Caco-2 (cell line): ENCODE measurements around the gene GP1BB. TPM values are rescaled to one million over a fixed set of nuclear protein-coding genes. Genes with fewer than 3 reads are reported as not detected.

Experiments used
- BruUV-seq: library from RNA; stranded (reverse); fragments of 400-500 nt; replicated peaks from 2 replicates; lab custom pipeline; 2021; lab: Mats Ljungman, UMichigan
- CTCF ChIA-PET: fragments of 300-600 bp; sonication (Branson Sonifier 250); formaldehyde crosslinking; loops from one replicate; lab custom pipeline; 2022; ENCODE audit warnings: antibody characterized with exemption; lab: Charles Lee
- POLR2A ChIA-PET: fragments of 300-600 bp; sonication (Branson Sonifier 250); formaldehyde crosslinking; loops from one replicate; lab custom pipeline; 2022; ENCODE audit warnings: antibody characterized with exemption; lab: Charles Lee
- DNase-seq, 2 experiments: peaks; one replicate each; pipeline versions ENCODE4 v3.0.0 to v3.0.0-alpha.2; 2020 to 2022
- H3K27me3 ChIP-seq: replicated peaks from 2 replicates; pipeline ENCODE4 v1.6.0; 2011; ENCODE audit warnings: low read length; ENCODE audit not compliant: control insufficient read depth, insufficient read depth
- H3K36me3 ChIP-seq: 2 replicates; pipeline ENCODE4 v1.5.1; 2011; ENCODE audit warnings: low read length; ENCODE audit not compliant: control insufficient read depth, insufficient read depth
- H3K4me1 ChIP-seq: fragments of 250-450 bp; sonication (Bioruptor Pico); 2 replicates; pipeline ENCODE4 v1.5.1; 2020; ENCODE audit warnings: mild to moderate bottlenecking
- H3K4me3 ChIP-seq: 2 replicates; pipeline ENCODE4 v1.5.1; 2011; ENCODE audit warnings: low read depth, mild to moderate bottlenecking, control low read depth, low read length
- H3K9me3 ChIP-seq: fragments of 250-450 bp; sonication (Bioruptor Pico); 2 replicates; pipeline ENCODE4 v1.5.1; 2020; ENCODE audit warnings: mild to moderate bottlenecking, moderate library complexity
- H3K27ac Mint-ChIP-seq: one replicate; pipeline ENCODE4 v1.8.0; 2022; ENCODE audit warnings: mixed read lengths; ENCODE audit not compliant: unreplicated experiment
- H3K27me3 Mint-ChIP-seq: one replicate; pipeline ENCODE4 v1.8.0; 2022; ENCODE audit warnings: mixed read lengths; ENCODE audit not compliant: insufficient read depth, unreplicated experiment
- H3K36me3 Mint-ChIP-seq: one replicate; pipeline ENCODE4 v1.8.0; 2022; ENCODE audit warnings: mild to moderate bottlenecking, mixed read lengths; ENCODE audit not compliant: insufficient read depth, unreplicated experiment
- H3K4me1 Mint-ChIP-seq: one replicate; pipeline ENCODE4 v1.8.0; 2022; ENCODE audit warnings: low read depth, mixed read lengths; ENCODE audit not compliant: unreplicated experiment
- H3K4me3 Mint-ChIP-seq: one replicate; pipeline ENCODE4 v1.8.0; 2022; ENCODE audit warnings: mild to moderate bottlenecking, moderate library complexity, mixed read lengths; ENCODE audit not compliant: unreplicated experiment
- H3K9me3 Mint-ChIP-seq: one replicate; pipeline ENCODE4 v1.8.0; 2022; ENCODE audit warnings: mixed read lengths; ENCODE audit not compliant: unreplicated experiment
- CTCF ChIP-seq, 2 experiments: fragments of 200-600 bp in 1 of 2; IDR thresholded peaks; 1 replicate in 1 of 2; 2 replicates in 1 of 2; pipeline versions ENCODE4 v1.5.1 to v1.8.0; 2011 to 2022; ENCODE audit warnings: antibody characterized with exemption in 1 of 2, control low read depth in 1 of 2, inconsistent platforms in 1 of 2, low read depth in 1 of 2, low read length in 1 of 2, mild to moderate bottlenecking in 1 of 2, moderate library complexity in 1 of 2; ENCODE audit not compliant: insufficient read depth in 1 of 2, severe bottlenecking in 1 of 2, unreplicated experiment in 1 of 2
- intact Hi-C: fragments of 100-400 bp; cut with micrococcal nuclease; formaldehyde crosslinking; loops from one replicate; pipeline ENCODE4 v1.10.0; 2022; ENCODE audit not compliant: unreplicated experiment
- total RNA-seq: library from RNA; stranded (reverse); gene quantifications from 2 replicates; pipeline ENCODE4 v1.2.3, GENCODE V29; 2022

The GP1BB gene
- total RNA-seq, 1 experiment from 2014 or later: 1.0 TPM

- Mint-ChIP-seq H3K27ac (no peak overlapping the region), H3K4me3 (no peak overlapping the region), H3K9me3 (no peaks in the 10 kb centered on the region), H3K27me3 (no peaks in the 10 kb centered on the region), H3K36me3 (no peaks in the 10 kb centered on the region), H3K4me1 (peaks cover 6% of the 10 kb centered on the region)
- TF ChIP-seq CTCF (IDR thresholded peaks at IDR 0.05; ENCODE audit: insufficient read depth in 1 of 2, low read depth in 1 of 2, low read length in 1 of 2, severe bottlenecking in 1 of 2, unreplicated experiment in 1 of 2): peak in 1 of 2 experiments; percentile 22
- peaks cover 26% of the 10 kb centered on the region for H3K4me1 ChIP-seq
- no peak for DNase-seq
- no peaks in the 10 kb centered on the region; the same call in 1 of the 2 replicates for H3K27me3 ChIP-seq
- BruUV-seq: no TSS peak
- ChIA-PET POLR2A (no interaction called here), CTCF (interaction anchor here (0.6 to 1.6 kb wide), 2 partner anchors 9 to 23 kb away, joined by 3 to 7 read pairs; no protein-coding TSS in a partner anchor)
- no peaks in the 10 kb centered on the region for H3K9me3 ChIP-seq
- intact Hi-C loops: loop anchor here (1.0 kb wide), 1 partner anchor 23 kb away; no protein-coding TSS in a partner anchor
- no peaks in the 10 kb centered on the region for H3K36me3 ChIP-seq
- no peak overlapping the region for H3K4me3 ChIP-seq
Observed at GRCh38 chr22:19753090-19753842, 29.9 kb downstream of the GP1BB start.

- Mint-ChIP-seq H3K4me1 (peaks cover 6% of the 10 kb centered on the region), H3K36me3 (no peaks in the 10 kb centered on the region), H3K9me3 (no peaks in the 10 kb centered on the region), H3K27ac (no peak overlapping the region), H3K4me3 (no peak overlapping the region), H3K27me3 (no peaks in the 10 kb centered on the region)
- Histone ChIP-seq H3K36me3 (no peaks in the 10 kb centered on the region), H3K4me3 (no peak overlapping the region), H3K9me3 (no peaks in the 10 kb centered on the region), H3K4me1 (peaks cover 26% of the 10 kb centered on the region), H3K27me3 (no peaks in the 10 kb centered on the region; the same call in 1 of the 2 replicates)
- ChIA-PET CTCF (interaction anchor here (0.6 to 1.6 kb wide), 2 partner anchors 8 to 24 kb away, joined by 3 to 7 read pairs; no protein-coding TSS in a partner anchor), POLR2A (no interaction called here)
- DNase-seq: no peak
- BruUV-seq: no TSS peak
- no peak for TF ChIP-seq CTCF (IDR thresholded peaks at IDR 0.05; ENCODE audit: insufficient read depth in 1 of 2, low read depth in 1 of 2, low read length in 1 of 2, severe bottlenecking in 1 of 2, unreplicated experiment in 1 of 2)
- intact Hi-C loops: loop anchor here (1.0 kb wide), 1 partner anchor 24 kb away; no protein-coding TSS in a partner anchor
Observed at GRCh38 chr22:19753996-19754700, 30.8 kb downstream of the GP1BB start.

- H3K4me1 ChIP-seq: peaks cover 26% of the 10 kb centered on the region
- H3K4me1 Mint-ChIP-seq: peaks cover 9% of the 10 kb centered on the region
- no peaks in the 10 kb centered on the region for H3K36me3 ChIP-seq
- H3K9me3 ChIP-seq: no peaks in the 10 kb centered on the region
- no peak overlapping the region for H3K27ac Mint-ChIP-seq
- DNase-seq: no peak
- H3K36me3 Mint-ChIP-seq: no peaks in the 10 kb centered on the region
- no peak overlapping the region for H3K4me3 ChIP-seq
- intact Hi-C loops: no loop called here
- BruUV-seq: no TSS peak
- H3K27me3 ChIP-seq: no peaks in the 10 kb centered on the region; the same call in 1 of the 2 replicates
- H3K27me3 Mint-ChIP-seq: peaks cover under 1% of the 10 kb centered on the region
- no peak for TF ChIP-seq CTCF (IDR thresholded peaks at IDR 0.05; ENCODE audit: insufficient read depth in 1 of 2, low read depth in 1 of 2, low read length in 1 of 2, severe bottlenecking in 1 of 2, unreplicated experiment in 1 of 2)
- peak overlapping the region; percentile 19 for H3K4me3 Mint-ChIP-seq
- no peaks in the 10 kb centered on the region for H3K9me3 Mint-ChIP-seq
- POLR2A ChIA-PET: no interaction called here
- CTCF ChIA-PET: no interaction called here
Observed at GRCh38 chr22:19754701-19755144, 31.4 kb downstream of the GP1BB start.
